ENCODE measurements around the gene ISM1.

- TF ChIP-seq CTCF (IDR thresholded peaks at IDR 0.05; ENCODE audit: extremely low read depth in 1 of 2, insufficient read depth in 1 of 2, low read depth in 1 of 2, low read length in 2 of 2) (no peak), EZH2 (IDR thresholded peaks at IDR 0.05; ENCODE audit: borderline replicate concordance, low read depth, low read length, severe bottlenecking) (no peak), POLR2A (IDR thresholded peaks at IDR 0.05; ENCODE audit: low read depth, low read length) (no peak), FOS (IDR thresholded peaks at IDR 0.05; ENCODE audit: borderline replicate concordance, insufficient read depth, low read length) (no peak), JUN (IDR thresholded peaks at IDR 0.05; ENCODE audit: borderline replicate concordance, insufficient read depth, insufficient read length, low read depth) (no peak), GATA2 (IDR thresholded peaks at IDR 0.05; ENCODE audit: insufficient read depth, insufficient read length, low read depth, low read length) (no peak), POLR2AphosphoS5 (IDR thresholded peaks at IDR 0.05; ENCODE audit: insufficient read depth, low read depth, low read length) (no peak)
Measured at GRCh38 chr20:13270211-13270610, 49.1 kb downstream of the ISM1 start.

Measured in endothelial cell of umbilical vein (primary cell).